RPMI7951 (cell line): ENCODE results near the gene KATNAL2. TPM values are rescaled to one million over a fixed set of nuclear protein-coding genes. Genes with fewer than 3 reads are reported as not detected.

Experiments
- DNase-seq: peaks from one replicate; pipeline ENCODE4 v3.0.0-alpha.2; 2012; ENCODE audit warnings: low read depth
- total RNA-seq: library from RNA; depleted of rRNA; stranded (reverse); fragments of >200 nt; shearing (Covaris generic); gene quantifications from 2 replicates; pipeline ENCODE4 v1.2.3, GENCODE V29; 2014; rRNA removed

Gene KATNAL2
- 4.3 and 5.8 TPM in 2 replicates for total RNA-seq

GRCh38 chr18:46917108-46917802, at the start of gene KATNAL2, which contains the start of gene PIAS2:
Gene KATNAL2, plus strand, starts transcription at chr18:46917602. Its CDS starts 29,271 bp downstream, at chr18:46946873.
Gene PIAS2, minus strand, starts transcription at chr18:46917507. Its CDS starts 162 bp downstream, at chr18:46917345.
- DNase-seq = peak; percentile 75

- no peak for DNase-seq
Measured at GRCh38 chr18:46868169-46868921, 49.1 kb upstream of the KATNAL2 start.

GRCh38 chr18:46877329-46877987, 39.9 kb upstream of the KATNAL2 start:
- no peak for DNase-seq

GRCh38 chr18:46883180-46883579, 34.2 kb upstream of the KATNAL2 start:
- DNase-seq = no peak

GRCh38 chr18:46886893-46887292, 30.5 kb upstream of the KATNAL2 start:
- DNase-seq = no peak

- no peak for DNase-seq
Measured at GRCh38 chr18:46888965-46889364, 28.4 kb upstream of the KATNAL2 start.

GRCh38 chr18:46891742-46892214, 25.6 kb upstream of the KATNAL2 start:
- no peak for DNase-seq

- no peak for DNase-seq
Measured at GRCh38 chr18:46892842-46893241, 24.6 kb upstream of the KATNAL2 start.

- DNase-seq = no peak
Measured at GRCh38 chr18:46893360-46893759, 24.0 kb upstream of the KATNAL2 start.

GRCh38 chr18:46894124-46894523, 23.3 kb upstream of the KATNAL2 start:
- DNase-seq = no peak

- DNase-seq = no peak
Measured at GRCh38 chr18:46899274-46899948, 18.0 kb upstream of the KATNAL2 start.

GRCh38 chr18:46903406-46903805, 14.0 kb upstream of the KATNAL2 start:
- no peak for DNase-seq

- DNase-seq = no peak
Measured at GRCh38 chr18:46909497-46909896, 7.9 kb upstream of the KATNAL2 start.

- DNase-seq = no peak
Measured at GRCh38 chr18:46910856-46911255, 6.5 kb upstream of the KATNAL2 start.

- no peak for DNase-seq
Measured at GRCh38 chr18:46915800-46916550, 1.4 kb upstream of the KATNAL2 start.

GRCh38 chr18:46916551-46917107, 773 bp upstream of the KATNAL2 start:
- peak; percentile 37 for DNase-seq

- DNase-seq = peak; percentile 46
Measured at GRCh38 chr18:46917803-46918600, 600 bp downstream of the KATNAL2 start.

GRCh38 chr18:46920067-46920466, 2.7 kb downstream of the KATNAL2 start:
- DNase-seq = no peak

- DNase-seq = no peak
Measured at GRCh38 chr18:46920653-46921052, 3.3 kb downstream of the KATNAL2 start.
